HUES64 (cell line): ENCODE measurements around the gene CDYL2.

Source experiments
- H3K27ac ChIP-seq: 2 replicates; pipeline ENCODE4 v1.7.0; 2013; ENCODE audit warnings: low read depth, low read length, inconsistent platforms
- H3K27me3 ChIP-seq: 2 replicates; pipeline ENCODE4 v1.6.1; 2013; ENCODE audit warnings: mild to moderate bottlenecking, low read length; ENCODE audit not compliant: insufficient read depth
- H3K36me3 ChIP-seq: 2 replicates; pipeline ENCODE4 v1.6.1; 2013; ENCODE audit warnings: mild to moderate bottlenecking, low read length; ENCODE audit not compliant: insufficient read depth
- H3K4me1 ChIP-seq: 2 replicates; pipeline ENCODE4 v1.6.1; 2013; ENCODE audit warnings: mild to moderate bottlenecking, low read length, moderate library complexity; ENCODE audit not compliant: insufficient read depth
- H3K4me3 ChIP-seq: 2 replicates; pipeline ENCODE4 v1.5.1; 2013; ENCODE audit warnings: mild to moderate bottlenecking, low read length, moderate library complexity
- H3K9ac ChIP-seq: 2 replicates; pipeline ENCODE4 v1.6.1; 2013; ENCODE audit warnings: mild to moderate bottlenecking, low read depth, low read length
- H3K9me3 ChIP-seq: 2 replicates; pipeline ENCODE4 v1.6.1; 2013; ENCODE audit warnings: low read depth, low read length; ENCODE audit not compliant: insufficient read depth
- WGBS: fragments of 150-250, 120-280 bp; methylation state at CpG from one replicate; pipeline ENCODE4 v1.1.7; 2013; ENCODE audit warnings: missing lambda C conversion rate; 5-methylcytosine and 5-hydroxymethylcytosine counted together

CDYL2 gene

DNA sequence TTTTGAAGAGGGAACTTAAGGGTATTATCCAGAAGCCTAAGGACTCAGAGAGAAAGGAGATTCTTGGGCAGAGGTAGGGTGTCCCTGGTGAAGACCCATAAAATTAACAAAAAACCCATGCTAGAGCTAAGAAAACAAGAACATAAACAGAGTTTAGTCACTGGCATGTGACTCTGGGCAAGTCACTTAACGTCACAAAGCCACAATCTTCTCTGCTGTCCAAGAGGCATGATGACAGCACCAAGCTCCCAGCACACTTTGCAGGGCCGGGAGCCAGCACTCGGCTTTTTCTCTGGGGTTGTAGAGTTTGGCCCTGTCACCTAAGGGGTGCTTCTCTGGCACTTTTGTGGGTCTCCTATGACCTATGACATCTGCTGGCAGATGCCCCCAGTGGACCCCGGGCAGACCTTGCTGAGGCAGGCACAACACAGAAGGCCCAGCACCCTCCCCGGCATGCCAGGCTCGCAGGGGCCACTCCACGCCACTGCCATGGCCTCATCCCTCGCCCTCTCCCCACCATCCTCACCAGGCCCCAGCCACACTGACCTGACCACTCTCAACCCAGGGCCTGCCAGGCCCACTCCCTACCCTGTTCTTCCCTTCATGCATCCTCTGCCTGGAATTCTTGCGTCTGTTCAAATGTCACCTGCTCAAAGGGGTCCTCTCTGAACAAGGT lies 193.8 kb downstream of the CDYL2 start:
- H3K4me3 ChIP-seq, result no peak overlapping the region
- H3K9me3 ChIP-seq, result 0 out of 2 replicates have a peak, but pooled peaks cover 3% of the 10 kb centered on the region
- no peaks in the 10 kb centered on the region for H3K4me1 ChIP-seq
- H3K27ac ChIP-seq, result no peak overlapping the region
- no peak overlapping the region for H3K9ac ChIP-seq
- WGBS, result 92% methylated on average over 9 of the region's 9 CpGs
- no peaks in the 10 kb centered on the region for H3K27me3 ChIP-seq
- no peaks in the 10 kb centered on the region for H3K36me3 ChIP-seq

DNA sequence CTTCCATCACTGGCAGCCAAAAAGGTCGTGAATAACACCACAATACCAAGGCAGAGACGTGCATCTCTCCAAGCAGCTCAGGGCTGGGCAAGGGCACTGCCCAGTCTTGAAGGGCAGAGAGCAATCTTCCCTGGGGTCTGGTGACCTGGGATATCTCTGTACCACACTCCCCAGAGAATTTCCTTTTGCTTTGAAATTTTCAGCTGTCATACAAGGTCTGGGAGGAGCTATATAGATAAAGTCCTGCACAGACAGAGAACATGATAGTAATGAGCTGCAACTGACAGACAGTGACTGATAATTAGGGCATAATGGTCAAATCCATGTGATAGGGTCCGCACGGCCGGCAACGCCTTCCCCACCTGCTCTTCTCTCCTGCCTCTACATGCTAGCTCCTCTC lies 195.5 kb downstream of the CDYL2 start:
- no peaks in the 10 kb centered on the region for H3K36me3 ChIP-seq
- H3K9me3 ChIP-seq, result no peaks in the 10 kb centered on the region
- no peak overlapping the region for H3K27ac ChIP-seq
- H3K4me3 ChIP-seq, result no peak overlapping the region
- 91% methylated on average over 6 of the region's 6 CpGs for WGBS
- no peaks in the 10 kb centered on the region for H3K27me3 ChIP-seq
- H3K9ac ChIP-seq, result no peak overlapping the region
- H3K4me1 ChIP-seq, result no peaks in the 10 kb centered on the region

DNA sequence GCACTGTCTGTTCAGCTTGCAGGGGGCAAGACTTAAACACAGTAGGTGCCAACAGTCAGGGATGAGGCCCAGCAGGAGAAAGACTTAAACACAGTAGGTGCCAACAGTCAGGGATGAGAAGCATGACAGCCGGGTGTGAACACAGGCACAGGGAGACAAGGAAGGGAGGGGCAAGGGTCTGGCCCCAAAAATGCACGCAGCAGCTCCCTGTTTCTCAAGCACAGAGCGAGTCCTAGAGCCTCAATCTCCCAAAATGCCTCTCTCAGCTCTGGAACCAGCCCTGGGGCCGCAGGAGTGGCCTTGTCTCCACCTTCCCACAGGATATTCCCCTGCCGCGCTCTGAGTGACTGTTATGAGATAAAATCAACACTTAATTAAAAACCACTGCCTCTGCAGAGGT lies 197.2 kb downstream of the CDYL2 start:
- H3K27ac ChIP-seq, result no peak overlapping the region
- H3K9me3 ChIP-seq, result no peaks in the 10 kb centered on the region
- no peaks in the 10 kb centered on the region for H3K4me1 ChIP-seq
- H3K4me3 ChIP-seq, result no peak overlapping the region
- no peaks in the 10 kb centered on the region for H3K27me3 ChIP-seq
- no peaks in the 10 kb centered on the region for H3K36me3 ChIP-seq
- H3K9ac ChIP-seq, result no peak overlapping the region
- 90% methylated on average over 4 of the region's 6 CpGs for WGBS

DNA sequence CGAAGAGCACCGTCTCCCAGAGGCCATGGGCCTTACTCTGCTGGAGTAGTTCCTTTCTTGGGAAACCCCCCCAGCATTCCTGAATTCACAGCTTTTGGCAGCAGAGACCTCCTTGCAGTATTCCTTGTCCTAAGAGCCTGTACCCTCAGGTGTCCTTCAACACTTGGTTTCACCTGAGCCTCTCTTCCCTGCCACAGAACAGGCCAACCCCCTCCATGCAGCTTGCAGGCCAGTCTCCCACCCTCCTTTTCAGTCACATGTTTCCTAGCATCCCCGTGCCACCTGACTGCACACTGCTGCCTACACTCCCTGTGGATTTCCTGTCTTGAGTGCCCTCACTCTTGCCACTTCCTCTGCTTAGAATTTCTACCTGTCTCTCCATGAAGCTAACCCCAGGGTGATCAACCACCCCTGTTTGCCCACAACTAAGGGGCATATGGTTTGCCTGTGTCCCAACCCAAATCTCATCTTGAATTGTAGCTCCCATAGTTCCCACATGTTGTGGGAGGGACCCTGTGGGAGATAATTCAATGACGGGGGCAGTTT lies 198.1 kb downstream of the CDYL2 start:
- H3K9ac ChIP-seq, result no peak overlapping the region
- no peaks in the 10 kb centered on the region for H3K4me1 ChIP-seq
- WGBS, result 98% methylated on average over 4 of the region's 4 CpGs
- H3K9me3 ChIP-seq, result no peaks in the 10 kb centered on the region
- H3K4me3 ChIP-seq, result no peak overlapping the region
- no peaks in the 10 kb centered on the region for H3K27me3 ChIP-seq
- H3K36me3 ChIP-seq, result no peaks in the 10 kb centered on the region
- no peak overlapping the region for H3K27ac ChIP-seq

DNA sequence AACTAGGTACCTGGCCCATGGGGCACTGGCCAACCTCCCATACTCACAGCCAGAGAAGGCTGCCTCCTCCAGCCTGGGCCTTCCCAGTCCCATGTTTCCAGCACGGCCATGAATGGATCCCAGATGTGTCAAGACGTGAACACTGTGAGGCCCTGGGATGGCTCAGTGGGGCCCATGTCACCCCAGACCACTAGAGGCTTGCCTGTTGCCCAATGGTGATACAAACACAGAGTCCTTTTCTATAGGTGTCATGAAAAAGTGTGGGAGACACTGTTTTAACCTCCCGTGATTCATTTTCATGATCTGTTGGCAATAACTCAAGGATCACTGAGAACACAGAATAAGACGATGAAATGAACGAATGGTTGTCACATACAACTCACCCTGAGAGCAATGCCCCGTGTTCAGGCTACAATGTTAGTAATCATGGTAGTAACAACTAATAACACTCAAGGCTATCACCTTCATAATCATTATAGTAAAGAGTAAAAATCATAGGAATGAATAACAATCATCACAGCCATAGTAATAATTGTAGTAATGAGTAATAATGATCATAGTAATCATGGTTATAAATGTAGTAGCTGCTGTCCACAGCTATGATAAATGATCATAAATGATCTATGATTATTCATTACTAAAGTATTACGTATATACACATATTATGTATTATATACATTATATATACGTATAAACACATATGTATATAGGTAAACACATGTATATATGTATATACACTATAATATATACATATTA lies 199.6 kb downstream of the CDYL2 start:
- H3K36me3 ChIP-seq, result no peaks in the 10 kb centered on the region
- no peak overlapping the region for H3K9ac ChIP-seq
- no peaks in the 10 kb centered on the region for H3K4me1 ChIP-seq
- H3K27me3 ChIP-seq, result no peaks in the 10 kb centered on the region
- no peak overlapping the region for H3K4me3 ChIP-seq
- WGBS, result 96% methylated on average over 5 of the region's 8 CpGs
- H3K27ac ChIP-seq, result no peak overlapping the region
- no peaks in the 10 kb centered on the region for H3K9me3 ChIP-seq

DNA sequence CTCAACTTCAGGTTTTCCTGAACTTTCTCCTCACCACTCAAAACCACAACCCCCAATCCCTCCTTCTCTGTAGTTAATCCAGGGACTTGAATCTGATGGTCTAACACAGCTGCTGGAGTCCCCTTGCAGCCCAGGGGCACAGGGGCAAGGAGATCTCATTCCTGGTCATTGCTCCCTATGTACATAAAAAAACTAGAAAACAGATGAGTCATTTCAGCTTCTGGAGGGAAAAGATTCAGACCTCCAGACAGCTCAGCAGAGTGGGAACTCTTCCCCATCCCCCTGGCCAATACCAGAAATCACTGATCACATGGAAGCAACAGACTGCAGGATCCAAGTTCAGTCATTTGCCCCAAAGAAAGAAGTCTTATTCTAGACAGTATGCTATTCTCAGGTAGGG lies 201.5 kb downstream of the CDYL2 start:
- H3K4me3 ChIP-seq, result no peak overlapping the region
- H3K27me3 ChIP-seq, result no peaks in the 10 kb centered on the region
- no peaks in the 10 kb centered on the region for H3K9me3 ChIP-seq
- no peak overlapping the region for H3K27ac ChIP-seq
- no peaks in the 10 kb centered on the region for H3K4me1 ChIP-seq
- no peak overlapping the region for H3K9ac ChIP-seq
- H3K36me3 ChIP-seq, result no peaks in the 10 kb centered on the region

DNA sequence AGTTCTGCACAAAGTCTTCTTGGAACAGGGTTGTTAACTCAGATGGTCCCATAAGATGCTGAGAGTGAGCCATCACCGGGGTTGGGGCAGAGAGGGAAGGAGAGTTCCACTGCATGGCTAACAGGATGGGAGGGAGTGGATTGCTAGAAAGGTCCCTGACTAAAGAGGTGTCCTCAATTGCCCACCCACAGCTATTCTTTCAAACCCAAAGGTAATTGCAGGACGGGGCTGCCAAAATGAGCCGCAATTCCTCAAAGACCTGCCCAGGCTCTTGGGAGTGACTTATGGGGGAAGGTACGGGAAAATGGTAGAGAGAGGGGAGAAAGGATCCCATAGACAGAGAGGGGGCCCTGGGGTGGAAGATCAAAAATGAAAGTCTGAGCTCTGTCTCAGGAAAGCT lies 203.2 kb downstream of the CDYL2 start:
- no peaks in the 10 kb centered on the region for H3K4me1 ChIP-seq
- H3K4me3 ChIP-seq, result no peak overlapping the region
- WGBS, result 96% methylated on average over 4 of the region's 4 CpGs
- no peaks in the 10 kb centered on the region for H3K36me3 ChIP-seq
- no peak overlapping the region for H3K27ac ChIP-seq
- no peaks in the 10 kb centered on the region for H3K27me3 ChIP-seq
- no peaks in the 10 kb centered on the region for H3K9me3 ChIP-seq
- no peak overlapping the region for H3K9ac ChIP-seq

DNA sequence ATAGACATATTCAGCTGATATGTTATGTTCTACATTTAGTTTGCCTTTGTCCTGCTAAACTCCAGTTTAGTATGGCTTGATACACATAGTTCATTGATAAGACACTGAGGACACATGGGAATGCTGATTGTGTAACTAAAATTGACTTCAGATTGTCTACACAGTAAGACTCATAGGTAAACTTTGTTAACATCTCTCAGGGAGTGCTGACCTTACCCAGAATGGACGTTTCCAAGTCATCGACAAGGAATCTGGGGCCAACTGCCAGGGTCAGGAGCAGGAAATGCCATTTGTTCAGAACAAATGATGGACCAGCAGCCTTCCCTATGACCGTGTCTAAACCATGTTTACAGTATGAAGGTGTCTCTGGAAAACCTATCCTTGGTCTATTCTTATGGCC lies 204.9 kb downstream of the CDYL2 start:
- 91% methylated on average over 3 of the region's 3 CpGs for WGBS
- Histone ChIP-seq H3K4me1 (no peaks in the 10 kb centered on the region), H3K9ac (no peak overlapping the region), H3K36me3 (no peaks in the 10 kb centered on the region), H3K9me3 (no peaks in the 10 kb centered on the region), H3K4me3 (no peak overlapping the region), H3K27ac (no peak overlapping the region), H3K27me3 (no peaks in the 10 kb centered on the region)

DNA sequence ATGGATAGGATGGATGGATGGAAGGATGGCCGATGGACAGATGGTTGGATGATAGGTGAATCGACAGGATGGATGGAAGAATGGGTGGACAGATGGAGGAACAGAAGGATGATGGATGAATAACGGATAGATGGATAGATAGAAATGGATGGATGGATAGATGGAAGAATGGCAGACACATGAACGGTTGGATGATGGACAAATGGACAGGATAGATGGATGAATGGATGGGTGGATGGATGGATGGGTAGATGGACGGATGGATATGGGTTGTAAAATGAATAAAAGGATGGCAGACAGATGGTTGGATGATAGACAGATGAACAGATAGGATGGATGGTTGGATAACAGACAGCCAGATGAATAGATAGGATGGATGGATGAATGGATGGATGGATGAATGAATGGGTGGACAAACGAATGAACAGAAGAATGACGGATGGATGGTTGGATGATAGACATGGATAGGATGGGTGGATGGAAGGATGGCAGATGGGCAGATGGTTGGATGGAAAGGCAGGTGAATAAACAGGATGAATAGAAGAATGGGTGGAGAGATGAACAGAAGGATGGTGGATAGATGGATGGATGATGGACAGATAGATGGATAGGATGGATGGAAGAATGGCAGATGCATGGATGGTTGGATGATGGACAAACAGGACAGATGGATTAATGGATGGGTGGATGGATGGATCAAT lies 207.7 kb downstream of the CDYL2 start:
- 90% methylated on average over 7 of the region's 7 CpGs for WGBS
- H3K9me3 ChIP-seq, result no peaks in the 10 kb centered on the region
- no peaks in the 10 kb centered on the region for H3K27me3 ChIP-seq
- no peaks in the 10 kb centered on the region for H3K36me3 ChIP-seq
- H3K27ac ChIP-seq, result no peak overlapping the region
- H3K9ac ChIP-seq, result no peak overlapping the region
- no peaks in the 10 kb centered on the region for H3K4me1 ChIP-seq
- H3K4me3 ChIP-seq, result no peak overlapping the region

DNA sequence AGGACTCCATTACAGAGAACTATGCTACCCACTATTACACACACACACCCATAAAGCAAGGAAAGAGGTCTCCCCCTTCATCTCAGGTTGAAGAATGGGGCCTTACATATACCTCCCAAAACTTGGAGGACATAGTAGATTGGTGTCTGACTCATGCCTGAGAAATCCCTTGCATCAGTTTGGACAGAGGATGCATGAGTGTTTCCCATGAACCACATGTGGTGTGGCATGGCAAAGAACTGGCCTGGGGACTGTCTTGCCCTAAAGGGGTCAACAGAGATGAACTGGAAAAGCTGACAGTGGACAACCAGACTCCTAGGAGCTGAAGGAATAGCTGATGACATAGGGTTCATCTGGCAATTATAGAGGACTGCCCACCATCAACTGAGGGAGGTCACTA lies 209.6 kb downstream of the CDYL2 start:
- Histone ChIP-seq H3K9me3 (no peaks in the 10 kb centered on the region), H3K4me1 (no peaks in the 10 kb centered on the region), H3K27me3 (no peaks in the 10 kb centered on the region), H3K36me3 (no peaks in the 10 kb centered on the region), H3K9ac (no peak overlapping the region), H3K27ac (no peak overlapping the region), H3K4me3 (no peak overlapping the region)

DNA sequence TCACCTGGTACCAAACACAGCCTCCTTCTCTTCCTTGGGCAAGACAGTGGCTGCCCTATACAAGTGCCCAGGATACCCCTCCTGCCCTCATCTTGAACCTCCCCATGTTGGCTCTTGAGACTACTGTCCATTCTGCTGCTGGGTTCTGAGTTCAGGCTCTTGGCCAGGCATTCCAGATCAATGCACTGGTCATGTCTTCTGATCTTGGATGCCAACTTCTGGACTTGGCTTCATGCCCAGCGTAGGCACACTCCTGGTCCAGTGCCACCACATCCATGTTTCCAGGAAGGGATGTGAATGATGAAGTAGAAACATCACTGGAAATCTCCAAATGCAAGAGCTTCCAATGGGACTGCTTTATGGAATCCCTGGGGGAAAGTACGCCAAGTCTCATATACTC lies 212.1 kb downstream of the CDYL2 start:
- H3K27me3 ChIP-seq, result no peaks in the 10 kb centered on the region
- H3K4me1 ChIP-seq, result no peaks in the 10 kb centered on the region
- H3K36me3 ChIP-seq, result no peaks in the 10 kb centered on the region
- no peaks in the 10 kb centered on the region for H3K9me3 ChIP-seq
- H3K27ac ChIP-seq, result no peak overlapping the region
- 85% methylated on average over 2 of the region's 2 CpGs for WGBS
- H3K9ac ChIP-seq, result no peak overlapping the region
- H3K4me3 ChIP-seq, result no peak overlapping the region
